GM23338 (cell line): Measurements from ENCODE around the gene CXCR1.

Experiments used
- EZH2 ChIP-seq: fragments of 200-600 bp; sonication (generic); IDR thresholded peaks from one replicate; pipeline ENCODE4 v1.8.0; 2017; ENCODE audit warnings: antibody characterized with exemption, mild to moderate bottlenecking, low read depth; ENCODE audit not compliant: unreplicated experiment
- TF ChIP-seq, protein P1 (sequence below), 2 experiments: fragments of 200-600 bp in 1 of 2; sonication (generic) in 1 of 2; conservative IDR thresholded peaks; 2 replicates each; pipeline versions ENCODE4 v1.5.1 to v1.6.1; 2016 to 2017; ENCODE audit warnings: antibody characterized with exemption in 2 of 2, low read depth in 2 of 2, mild to moderate bottlenecking in 2 of 2, moderate library complexity in 1 of 2

GRCh38 chr2:218193701-218194100, 26.9 kb upstream of the CXCR1 start:
- TF ChIP-seq, protein P1, sequence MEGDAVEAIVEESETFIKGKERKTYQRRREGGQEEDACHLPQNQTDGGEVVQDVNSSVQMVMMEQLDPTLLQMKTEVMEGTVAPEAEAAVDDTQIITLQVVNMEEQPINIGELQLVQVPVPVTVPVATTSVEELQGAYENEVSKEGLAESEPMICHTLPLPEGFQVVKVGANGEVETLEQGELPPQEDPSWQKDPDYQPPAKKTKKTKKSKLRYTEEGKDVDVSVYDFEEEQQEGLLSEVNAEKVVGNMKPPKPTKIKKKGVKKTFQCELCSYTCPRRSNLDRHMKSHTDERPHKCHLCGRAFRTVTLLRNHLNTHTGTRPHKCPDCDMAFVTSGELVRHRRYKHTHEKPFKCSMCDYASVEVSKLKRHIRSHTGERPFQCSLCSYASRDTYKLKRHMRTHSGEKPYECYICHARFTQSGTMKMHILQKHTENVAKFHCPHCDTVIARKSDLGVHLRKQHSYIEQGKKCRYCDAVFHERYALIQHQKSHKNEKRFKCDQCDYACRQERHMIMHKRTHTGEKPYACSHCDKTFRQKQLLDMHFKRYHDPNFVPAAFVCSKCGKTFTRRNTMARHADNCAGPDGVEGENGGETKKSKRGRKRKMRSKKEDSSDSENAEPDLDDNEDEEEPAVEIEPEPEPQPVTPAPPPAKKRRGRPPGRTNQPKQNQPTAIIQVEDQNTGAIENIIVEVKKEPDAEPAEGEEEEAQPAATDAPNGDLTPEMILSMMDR (conservative IDR thresholded peaks at IDR 0.05; ENCODE audit: low read depth in 2 of 2) = no peak
- TF ChIP-seq EZH2 = no peak
